CD14-positive monocyte (primary cell): ENCODE measurements around the gene SUCLG1. TPM values are rescaled to one million over a fixed set of nuclear protein-coding genes. Genes with fewer than 3 reads are reported as not detected.
"Not testable (repeated sequence)": the region's sequence is repeated elsewhere in the genome, so short reads cannot be mapped to it uniquely, and the experiment has no call there.

ENCODE experiments used
- DNase-seq, 3 donors: peaks; one replicate each; pipeline ENCODE4 v3.0.0-alpha.2; 2011 to 2022
- H2AFZ ChIP-seq: 2 replicates; pipeline ENCODE4 v1.6.0; 2012; ENCODE audit warnings: mild to moderate bottlenecking, low read depth, low read length, inconsistent platforms; ENCODE audit not compliant: insufficient read depth, poor library complexity, severe bottlenecking
- H3K27ac ChIP-seq, 2 donors: 1 replicate in 1 of 2; 2 replicates in 1 of 2; pipeline ENCODE4 v1.5.1; 2012 to 2013; ENCODE audit warnings: low read length in 2 of 2, control low read depth in 1 of 2, inconsistent platforms in 1 of 2, low read depth in 1 of 2, mild to moderate bottlenecking in 1 of 2
- H3K27me3 ChIP-seq, 2 donors: one replicate each; pipeline versions ENCODE4 v1.6.0 to v1.6.1; 2011 to 2013; ENCODE audit warnings: low read length in 2 of 2; ENCODE audit not compliant: control insufficient read depth in 2 of 2, insufficient read depth in 2 of 2
- H3K36me3 ChIP-seq, 2 donors: replicated peaks in 1 of 2; 1 replicate in 1 of 2; 2 replicates in 1 of 2; pipeline versions ENCODE4 v1.5.1 to v1.6.1; 2012 to 2013; ENCODE audit warnings: low read length in 2 of 2, control low read depth in 1 of 2, inconsistent platforms in 1 of 2, mild to moderate bottlenecking in 1 of 2; ENCODE audit not compliant: insufficient read depth in 2 of 2, control insufficient read depth in 1 of 2
- H3K4me1 ChIP-seq, 2 donors: 1 replicate in 1 of 2; 2 replicates in 1 of 2; pipeline versions ENCODE4 v1.5.1 to v1.6.1; 2012 to 2013; ENCODE audit warnings: low read length in 2 of 2, control low read depth in 1 of 2, inconsistent platforms in 1 of 2, mild to moderate bottlenecking in 1 of 2, moderate library complexity in 1 of 2; ENCODE audit not compliant: insufficient read depth in 2 of 2, control insufficient read depth in 1 of 2
- H3K4me2 ChIP-seq: replicated peaks from 2 replicates; pipeline ENCODE3; 2012; ENCODE audit warnings: low read length, moderate library complexity, mild to moderate bottlenecking; ENCODE audit not compliant: poor library complexity, severe bottlenecking; ENCODE audit errors: extremely low read depth
- H3K4me3 ChIP-seq, 3 experiments: fragments of 200-600 bp in 1 of 3; sonication (generic) in 1 of 3; replicated peaks in 1 of 3; 1 replicate in 2 of 3; 2 replicates in 1 of 3; pipeline ENCODE4 v1.5.1; 2011 to 2013; ENCODE audit warnings: low read length in 3 of 3, mild to moderate bottlenecking in 3 of 3, control low read depth in 2 of 3, low read depth in 2 of 3, inconsistent platforms in 1 of 3, moderate library complexity in 1 of 3
- H3K79me2 ChIP-seq: 2 replicates; pipeline ENCODE4 v1.6.0; 2012; ENCODE audit warnings: mild to moderate bottlenecking, control low read depth, inconsistent platforms, low read length, moderate library complexity; ENCODE audit not compliant: insufficient read depth
- H3K9ac ChIP-seq: 2 replicates; pipeline ENCODE4 v1.6.0; 2017; ENCODE audit warnings: low read length, mild to moderate bottlenecking; ENCODE audit not compliant: insufficient read depth, poor library complexity, severe bottlenecking
- H3K9me3 ChIP-seq, 2 donors: replicated peaks in 1 of 2; 1 replicate in 1 of 2; 2 replicates in 1 of 2; pipeline versions ENCODE4 v1.5.1 to v1.6.1; 2012 to 2013; ENCODE audit warnings: low read length in 2 of 2, control low read depth in 1 of 2; ENCODE audit not compliant: control insufficient read depth in 1 of 2, insufficient read depth in 1 of 2
- H4K20me1 ChIP-seq: 2 replicates; pipeline ENCODE4 v1.6.0; 2012; ENCODE audit warnings: mild to moderate bottlenecking, low read length, control low read depth, moderate library complexity; ENCODE audit not compliant: insufficient read depth
- H3K27ac Mint-ChIP-seq, 7 donors: one replicate each; pipeline ENCODE4 v1.8.0; 2020; ENCODE audit warnings: mild to moderate bottlenecking in 7 of 7, mixed read lengths in 7 of 7, moderate library complexity in 6 of 7, inconsistent platforms in 2 of 7
- H3K27me3 Mint-ChIP-seq, 3 donors: one replicate each; pipeline ENCODE4 v1.8.0; 2021 to 2022; ENCODE audit warnings: low read depth in 3 of 3, mild to moderate bottlenecking in 3 of 3, mixed read lengths in 3 of 3, moderate library complexity in 3 of 3, inconsistent platforms in 1 of 3
- H3K36me3 Mint-ChIP-seq, 2 donors: one replicate each; pipeline ENCODE4 v1.8.0; 2020; ENCODE audit warnings: mixed read lengths in 2 of 2, inconsistent platforms in 1 of 2, mild to moderate bottlenecking in 1 of 2
- H3K4me1 Mint-ChIP-seq: one replicate; pipeline ENCODE4 v1.8.0; 2020; ENCODE audit warnings: mild to moderate bottlenecking, mixed read lengths
- H3K4me3 Mint-ChIP-seq, 2 donors: one replicate each; pipeline ENCODE4 v1.8.0; 2020; ENCODE audit warnings: mild to moderate bottlenecking in 2 of 2, mixed read lengths in 2 of 2, moderate library complexity in 1 of 2
- H3K9me3 Mint-ChIP-seq, 7 donors: one replicate each; pipeline ENCODE4 v1.8.0; 2020 to 2022; ENCODE audit warnings: mixed read lengths in 7 of 7, mild to moderate bottlenecking in 6 of 7, moderate library complexity in 6 of 7, inconsistent platforms in 2 of 7
- CTCF ChIP-seq: fragments of 200-600 bp; IDR thresholded peaks from one replicate; pipeline ENCODE4 v1.8.0; 2022; ENCODE audit warnings: antibody characterized with exemption, mild to moderate bottlenecking
- WGBS: methylation state at CpG from one replicate; pipeline ENCODE4 v1.1.5; 2013; ENCODE audit warnings: missing lambda C conversion rate; ENCODE audit not compliant: insufficient coverage; 5-methylcytosine and 5-hydroxymethylcytosine counted together
- intact Hi-C, 2 donors: fragments of 100-400 bp; cut with micrococcal nuclease; formaldehyde crosslinking; loops; one replicate each; pipeline versions ENCODE4 v1.15.0 to v1.15.1; 2023
- polyA plus RNA-seq, 3 donors: library from polyadenylated mRNA; depleted of rRNA in 1 of 3; unstranded in 2 of 3; stranded (reverse) in 1 of 3; fragments of 300-500 nt in 2 of 3; fragments of >200 nt in 1 of 3; fragmentation: Illumina TruSeq in 2 of 3; gene quantifications; 1 replicate in 2 of 3; 2 replicates in 1 of 3; pipeline ENCODE4 v1.2.3, GENCODE V29; 2012 to 2021

Gene SUCLG1
- polyA plus RNA-seq, 3 donors, result 24.9 to 114 (median 98.9) TPM

- TF ChIP-seq CTCF, result no peak
These were observed 13.9 kb upstream of the SUCLG1 start for GRCh38 chr2:84472856-84473565.

GRCh38 chr2:84472423-84472822 is 13.3 kb upstream of the SUCLG1 start:
- WGBS, result 75% methylated on average over 2 of the region's 2 CpGs
- H3K4me2 ChIP-seq, H3K27ac ChIP-seq, H3K9ac ChIP-seq, DNase-seq, H3K36me3 Mint-ChIP-seq, H3K36me3 ChIP-seq, H2AFZ ChIP-seq, H3K4me1 Mint-ChIP-seq, intact Hi-C loops, H3K27ac Mint-ChIP-seq, H3K27me3 ChIP-seq, H3K79me2 ChIP-seq, H3K27me3 Mint-ChIP-seq, H3K4me1 ChIP-seq, H3K4me3 ChIP-seq, H3K4me3 Mint-ChIP-seq, H4K20me1 ChIP-seq: not testable (repeated sequence)
- peaks cover 13 to 41% (median 27%) of the 10 kb centered on the region in 7 donors for H3K9me3 Mint-ChIP-seq
- H3K9me3 ChIP-seq, result peaks cover 22 to 38% of the 10 kb centered on the region in 2 donors

More at GRCh38 chr2:84472856-84473565, 13.9 kb upstream of the SUCLG1 start:
- Histone ChIP-seq H3K4me1 (no peaks in the 10 kb centered on the region), H3K4me2 (no peak overlapping the region), H4K20me1 (no peaks in the 10 kb centered on the region), H3K27ac (no peak overlapping the region), H3K9ac (no peak overlapping the region), H3K79me2 (no peaks in the 10 kb centered on the region), H3K4me3 (no peak overlapping the region), H3K27me3 (no peaks in the 10 kb centered on the region), H3K9me3 (peaks cover 27 to 38% of the 10 kb centered on the region in 2 donors), H2AFZ (no peak overlapping the region), H3K36me3 (no peaks in the 10 kb centered on the region)
- peaks cover 0 to 2% (median 2%) of the 10 kb centered on the region in 3 donors for H3K27me3 Mint-ChIP-seq
- peaks cover 0 to 2% of the 10 kb centered on the region in 2 donors for H3K36me3 Mint-ChIP-seq
- 100% methylated on average over 2 of the region's 6 CpGs for WGBS
- H3K9me3 Mint-ChIP-seq, result peaks cover 15 to 44% (median 29%) of the 10 kb centered on the region in 7 donors
- intact Hi-C loops, result no loop called here
- no peak overlapping the region for H3K27ac Mint-ChIP-seq
- no peak overlapping the region for H3K4me3 Mint-ChIP-seq
- DNase-seq, result no peak
- no peaks in the 10 kb centered on the region for H3K4me1 Mint-ChIP-seq
